Mucosa of descending colon (tissue), 3 donors: ENCODE results near the gene FANCE. TPM values are rescaled to one million over a fixed set of nuclear protein-coding genes. Genes with fewer than 3 reads are reported as not detected.

Experiments
- ATAC-seq: fragments of 200-7000 bp; cut with Tn5 transposase; one replicate; pipeline ENCODE4 v1.9.1; 2020; ENCODE audit warnings: mild to moderate bottlenecking, moderate library complexity
- DNase-seq, 3 donors: peaks; one replicate each; pipeline ENCODE4 v3.0.0-alpha.2; 2020
- H3K36me3 ChIP-seq: fragments of 200-600 bp; one replicate; pipeline ENCODE4 v1.8.0; 2021; ENCODE audit warnings: low read depth, mild to moderate bottlenecking
- H3K4me1 ChIP-seq: fragments of 200-600 bp; one replicate; pipeline ENCODE4 v1.8.0; 2021; ENCODE audit warnings: low read depth, mild to moderate bottlenecking
- H3K4me3 ChIP-seq: fragments of 200-600 bp; one replicate; pipeline ENCODE4 v1.8.0; 2021; ENCODE audit warnings: mild to moderate bottlenecking
- H3K9me3 ChIP-seq: fragments of 200-600 bp; one replicate; pipeline ENCODE4 v1.8.0; 2021; ENCODE audit warnings: mild to moderate bottlenecking
- CTCF ChIP-seq: fragments of 200-600 bp; IDR thresholded peaks from one replicate; pipeline ENCODE4 v1.8.0; 2022; ENCODE audit warnings: antibody characterized with exemption, mild to moderate bottlenecking
- intact Hi-C, 2 donors: fragments of 100-400 bp; cut with DNase I in 1 of 2; cut with micrococcal nuclease in 1 of 2; formaldehyde crosslinking; loops; one replicate each; pipeline versions ENCODE4 v1.11.0 to v1.11.1; 2022; cut with DNase I, micrococcal nuclease
- total RNA-seq, 3 donors: library from RNA; stranded (reverse); fragmentation: NEBNext Ultra II Directional in 2 of 3; extraction: Animal tissue kit (Norgen Biotek cat#: 25700) in 2 of 3; gene quantifications; one replicate each; pipeline versions ENCODE4 v1.2.1 to v1.2.4, GENCODE V29; 2021 to 2023
- donor health status: DM: no; HTN: no; CAD: no; lungs with moderate emphysema.
- donor health status: DM: no; HTN: no; CAD: no.
- donor health status: DM: no; HTN: yes; CAD: no.

FANCE gene
- total RNA-seq, 3 donors from 2014 or later: 4.1 to 5.0 (median 4.4) TPM

- ATAC-seq: no peak
- Histone ChIP-seq H3K4me1 (no peaks in the 10 kb centered on the region), H3K4me3 (no peak overlapping the region), H3K9me3 (no peaks in the 10 kb centered on the region), H3K36me3 (no peaks in the 10 kb centered on the region)
- intact Hi-C loops: no loop called here
- no peak for DNase-seq
- no peak for TF ChIP-seq CTCF
Observed at GRCh38 chr6:35441205-35441604, 10.9 kb upstream of the FANCE start.

- Histone ChIP-seq H3K4me3 (no peak overlapping the region), H3K4me1 (no peaks in the 10 kb centered on the region), H3K36me3 (no peaks in the 10 kb centered on the region), H3K9me3 (no peaks in the 10 kb centered on the region)
- intact Hi-C loops: no loop called here
- ATAC-seq (no peak), DNase-seq (no peak)
- no peak for TF ChIP-seq CTCF
Observed at GRCh38 chr6:35441642-35442041, 10.5 kb upstream of the FANCE start.

DNA sequence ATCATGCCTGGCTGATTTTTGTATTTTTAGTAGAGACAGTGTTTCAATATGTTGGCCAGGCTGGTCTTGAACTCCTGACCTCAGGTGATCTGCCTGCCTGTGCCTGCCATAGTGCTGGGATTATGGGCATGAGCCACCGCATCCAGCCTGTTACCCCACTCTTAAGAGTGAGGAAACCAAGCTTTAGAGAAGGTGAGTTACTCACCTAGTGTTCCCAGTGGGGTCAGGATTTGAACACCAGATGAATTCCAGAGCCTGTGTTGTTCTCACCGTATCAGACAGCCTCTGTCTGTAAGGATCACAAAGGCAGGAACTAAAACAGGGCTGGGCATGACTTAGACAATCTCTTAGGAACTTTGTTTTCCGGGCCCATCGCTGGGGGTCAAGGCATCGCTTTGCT, 9.4 kb upstream of the FANCE start:
- intact Hi-C loops: no loop called here
- H3K36me3 ChIP-seq: no peaks in the 10 kb centered on the region
- H3K9me3 ChIP-seq: no peaks in the 10 kb centered on the region

GRCh38 chr6:35443341-35444030, 8.7 kb upstream of the FANCE start:
- TF ChIP-seq CTCF: no peak
- no peak for DNase-seq
- H3K4me3 ChIP-seq: no peak overlapping the region
- intact Hi-C loops: no loop called here
- H3K9me3 ChIP-seq: no peaks in the 10 kb centered on the region
- ATAC-seq: no peak
- no peaks in the 10 kb centered on the region for H3K36me3 ChIP-seq
- no peaks in the 10 kb centered on the region for H3K4me1 ChIP-seq

More for the DNA sequence above, 9.4 kb upstream of the FANCE start:
- Histone ChIP-seq H3K4me1 (no peaks in the 10 kb centered on the region), H3K4me3 (no peak overlapping the region)
- DNase-seq (no peak), ATAC-seq (no peak)
- no peak for TF ChIP-seq CTCF

DNA sequence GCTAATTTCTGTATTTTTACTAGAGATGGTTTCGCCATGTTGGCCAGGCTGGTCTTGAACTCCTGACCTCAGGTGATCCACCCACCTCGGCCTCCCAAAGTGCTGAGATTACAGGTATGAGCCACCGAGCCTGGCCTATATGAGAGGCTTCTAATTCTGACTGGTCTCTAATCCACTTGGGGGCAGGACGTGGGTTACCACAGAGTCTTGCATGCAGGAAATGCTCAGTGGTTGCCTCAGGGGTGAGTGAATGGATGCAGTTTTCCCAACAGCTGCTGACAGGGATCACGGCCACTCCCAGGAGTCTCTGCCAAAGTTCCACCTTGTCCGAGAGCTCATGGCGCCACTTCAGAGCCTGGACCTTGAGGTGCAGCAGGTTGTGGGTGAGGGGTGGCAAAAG, 6.4 kb upstream of the FANCE start:
- no peak for TF ChIP-seq CTCF
- H3K4me3 ChIP-seq: no peak overlapping the region
- intact Hi-C loops: loop anchor here (5.0 kb wide), 1 partner anchor 103 kb away; the partner anchor contains the start of gene PPARD (in 2 of the 2)
- no peak for ATAC-seq
- no peak for DNase-seq
- H3K36me3 ChIP-seq: no peaks in the 10 kb centered on the region
- no peaks in the 10 kb centered on the region for H3K4me1 ChIP-seq
- no peaks in the 10 kb centered on the region for H3K9me3 ChIP-seq
